IMR-90 (cell line): ENCODE data around the gene CDC42SE1. TPM values are rescaled to one million over a fixed set of nuclear protein-coding genes. Genes with fewer than 3 reads are reported as not detected.

Source experiments
- ATAC-seq: fragments of 200-7000 bp; cut with Tn5 transposase; 2 replicates; pipeline ENCODE4 v1.9.1; 2020; ENCODE audit warnings: low read depth, mild to moderate bottlenecking, moderate library complexity
- BruUV-seq: library from RNA; stranded (reverse); fragments of 400-500 nt; replicated peaks from 2 replicates; lab custom pipeline; 2021; lab: Mats Ljungman, UMichigan
- CTCF ChIA-PET: fragments of 300-600 bp; formaldehyde crosslinking; extraction: SDS; loops from one replicate; lab custom pipeline; 2021; ENCODE audit warnings: antibody characterized with exemption; lab: Yijun Ruan, JAX
- POLR2A ChIA-PET: fragments of 300-600 bp; sonication (Branson Sonifier 250); formaldehyde crosslinking; loops from one replicate; lab custom pipeline; 2022; ENCODE audit warnings: antibody characterized with exemption; ENCODE audit not compliant: unreplicated experiment; lab: Charles Lee
- DNase-seq: peaks from one replicate; pipeline ENCODE4 v3.0.0; 2013
- H2AFZ ChIP-seq: replicated peaks from 2 replicates; pipeline ENCODE3; 2013; ENCODE audit warnings: low read length, mild to moderate bottlenecking; ENCODE audit not compliant: poor library complexity
- H2AK5ac ChIP-seq: 2 replicates; pipeline ENCODE4 v1.6.1; 2013; ENCODE audit warnings: low read depth, low read length, inconsistent platforms
- H2AK9ac ChIP-seq: replicated peaks from 2 replicates; pipeline ENCODE3; 2013; ENCODE audit warnings: mild to moderate bottlenecking, low read depth, low read length, moderate library complexity; ENCODE audit not compliant: poor library complexity
- H2BK120ac ChIP-seq: 2 replicates; pipeline ENCODE4 v1.6.1; 2013; ENCODE audit warnings: low read depth, low read length, inconsistent platforms
- H2BK15ac ChIP-seq: 3 replicates; pipeline ENCODE4 v1.6.1; 2013; ENCODE audit warnings: low read depth, low read length, inconsistent platforms
- H2BK20ac ChIP-seq: 2 replicates; pipeline ENCODE4 v1.6.1; 2013; ENCODE audit warnings: low read depth, mild to moderate bottlenecking, inconsistent platforms, low read length, moderate library complexity
- H2BK5ac ChIP-seq: 2 replicates; pipeline ENCODE4 v1.6.1; 2013; ENCODE audit warnings: mild to moderate bottlenecking, low read depth, low read length, inconsistent platforms; ENCODE audit not compliant: poor library complexity, severe bottlenecking
- H3K14ac ChIP-seq: replicated peaks from 2 replicates; pipeline ENCODE4 v1.6.1; 2013; ENCODE audit warnings: low read depth, low read length, inconsistent platforms
- H3K18ac ChIP-seq: 2 replicates; pipeline ENCODE4 v1.6.1; 2013; ENCODE audit warnings: low read depth, low read length, control low read depth
- H3K23ac ChIP-seq: 2 replicates; pipeline ENCODE4 v1.6.1; 2013; ENCODE audit warnings: low read depth, low read length, inconsistent platforms
- H3K27ac ChIP-seq: 2 replicates; pipeline ENCODE4 v1.5.1; 2013; ENCODE audit warnings: mild to moderate bottlenecking, control low read depth, low read length; ENCODE audit not compliant: insufficient read depth
- H3K27me3 ChIP-seq: 2 replicates; pipeline ENCODE4 v1.6.1; 2013; ENCODE audit warnings: low read length; ENCODE audit not compliant: control insufficient read depth, insufficient read depth
- H3K36me3 ChIP-seq: 2 replicates; pipeline ENCODE4 v1.6.1; 2013; ENCODE audit warnings: low read length, mixed read lengths; ENCODE audit not compliant: control insufficient read depth, insufficient read depth
- H3K4ac ChIP-seq: 2 replicates; pipeline ENCODE4 v1.6.1; 2013; ENCODE audit warnings: low read depth, low read length, inconsistent platforms
- H3K4me1 ChIP-seq: 2 replicates; pipeline ENCODE4 v1.6.1; 2013; ENCODE audit warnings: low read length, mixed read lengths; ENCODE audit not compliant: control insufficient read depth, insufficient read depth
- H3K4me2 ChIP-seq: 2 replicates; pipeline ENCODE4 v1.6.1; 2013; ENCODE audit warnings: low read depth, mild to moderate bottlenecking, control low read depth, low read length, moderate library complexity
- H3K4me3 ChIP-seq: 2 replicates; pipeline ENCODE4 v1.5.1; 2013; ENCODE audit warnings: low read depth, mild to moderate bottlenecking, control low read depth, low read length, moderate library complexity; ENCODE audit not compliant: insufficient read depth
- H3K56ac ChIP-seq: 2 replicates; pipeline ENCODE4 v1.6.1; 2013; ENCODE audit warnings: low read length, inconsistent platforms; ENCODE audit not compliant: insufficient read depth; ENCODE audit errors: extremely low read depth
- H3K79me1 ChIP-seq, 2 experiments: 2 replicates each; pipeline ENCODE4 v1.6.1; 2013; ENCODE audit warnings: low read length in 2 of 2, inconsistent platforms in 1 of 2, low read depth in 1 of 2
- H3K9ac ChIP-seq: 2 replicates; pipeline ENCODE4 v1.6.1; 2013; ENCODE audit warnings: low read depth, low read length, control low read depth
- H3K9me1 ChIP-seq: 2 replicates; pipeline ENCODE4 v1.6.1; 2013; ENCODE audit warnings: low read length, inconsistent platforms; ENCODE audit not compliant: insufficient read depth
- H3K9me3 ChIP-seq: 2 replicates; pipeline ENCODE4 v1.6.1; 2013; ENCODE audit warnings: low read length; ENCODE audit not compliant: control insufficient read depth, insufficient read depth
- H4K20me1 ChIP-seq: 2 replicates; pipeline ENCODE4 v1.6.1; 2013; ENCODE audit warnings: low read length, inconsistent platforms; ENCODE audit not compliant: insufficient read depth
- H4K5ac ChIP-seq: 2 replicates; pipeline ENCODE4 v1.6.1; 2013; ENCODE audit warnings: mild to moderate bottlenecking, low read depth, low read length, control low read depth
- H4K8ac ChIP-seq, 2 experiments: 2 replicates each; pipeline ENCODE4 v1.6.1; 2013; ENCODE audit warnings: low read depth in 2 of 2, low read length in 2 of 2, control low read depth in 1 of 2, inconsistent platforms in 1 of 2
- H4K91ac ChIP-seq: 2 replicates; pipeline ENCODE4 v1.6.1; 2013; ENCODE audit warnings: low read depth, low read length, inconsistent platforms; ENCODE audit not compliant: insufficient read depth
- BHLHE40 ChIP-seq: fragments of 150-350 bp; IDR thresholded peaks from 2 replicates; pipeline ENCODE4 v1.6.1; 2016; ENCODE audit warnings: mild to moderate bottlenecking, low read depth, low read length
- CHD1 ChIP-seq: IDR thresholded peaks from 2 replicates; pipeline ENCODE4 v1.6.1; 2012; ENCODE audit warnings: low read depth, low read length, improper control_type of control experiment
- FOS ChIP-seq: fragments of 150-350 bp; IDR thresholded peaks from 2 replicates; pipeline ENCODE4 v1.6.1; 2016; ENCODE audit warnings: low read depth, low read length
- MAFK ChIP-seq: IDR thresholded peaks from 2 replicates; pipeline ENCODE4 v1.6.1; 2012; ENCODE audit warnings: low read depth, low read length, improper control_type of control experiment
- MXI1 ChIP-seq: IDR thresholded peaks from 2 replicates; pipeline ENCODE4 v1.6.1; 2012; ENCODE audit warnings: low read depth, mild to moderate bottlenecking, low read length, moderate library complexity, borderline replicate concordance
- NFE2L2 ChIP-seq: fragments of 150-350 bp; IDR thresholded peaks from 2 replicates; pipeline ENCODE4 v1.6.1; 2016; ENCODE audit warnings: low read depth, mild to moderate bottlenecking, low read length
- POLR2A ChIP-seq: IDR thresholded peaks from 2 replicates; pipeline ENCODE4 v1.6.1; 2012; ENCODE audit warnings: mild to moderate bottlenecking, low read depth, low read length
- RAD21 ChIP-seq: IDR thresholded peaks from 2 replicates; pipeline ENCODE4 v1.6.1; 2012; ENCODE audit warnings: low read length, improper control_type of control experiment
- RCOR1 ChIP-seq: IDR thresholded peaks from 2 replicates; pipeline ENCODE4 v1.6.1; 2012; ENCODE audit warnings: mild to moderate bottlenecking, low read length, improper control_type of control experiment; ENCODE audit not compliant: insufficient replicate concordance
- RFX5 ChIP-seq: IDR thresholded peaks from 2 replicates; pipeline ENCODE4 v1.8.0; 2012; ENCODE audit warnings: low read depth, mild to moderate bottlenecking, low read length, moderate library complexity
- SMC3 ChIP-seq: fragments of 150-350 bp; IDR thresholded peaks from 2 replicates; pipeline ENCODE4 v1.6.1; 2016; ENCODE audit warnings: low read depth, mild to moderate bottlenecking, antibody characterized with exemption, low read length, moderate library complexity
- WGBS, 2 experiments: methylation state at CpG; one replicate each; pipeline versions ENCODE4 v1.1.5 to v1.1.7; 2013; ENCODE audit warnings: missing lambda C conversion rate in 2 of 2; ENCODE audit not compliant: insufficient read length in 1 of 2; ENCODE audit errors: extremely low coverage in 2 of 2; 5-methylcytosine and 5-hydroxymethylcytosine counted together
- dilution Hi-C: fragments of 300-500 bp; cut with HindIII; formaldehyde crosslinking; loops from one replicate; pipeline ENCODE4 v1.14.3; 2018; ENCODE audit warnings: low sequenced_read_pairs; ENCODE audit not compliant: unreplicated experiment
- in situ Hi-C: fragments of 300-500 bp; cut with MboI; formaldehyde crosslinking; loops from 3 replicates; pipeline ENCODE4 v1.14.3; 2019; ENCODE audit warnings: low sequenced_read_pairs, inconsistent platforms, mixed read lengths
- intact Hi-C: fragments of 100-400 bp; cut with micrococcal nuclease; formaldehyde crosslinking; loops from 2 replicates; pipeline ENCODE4 v1.10.0; 2022
- polyA plus RNA-seq, 3 experiments: library from polyadenylated mRNA; depleted of rRNA; stranded (reverse); fragments of >200 nt; gene quantifications; 2 replicates each; pipeline ENCODE4 v1.2.3, GENCODE V29; 2012; ENCODE audit warnings: low replicate concordance in 1 of 3
- total RNA-seq: library from RNA; depleted of rRNA; stranded (reverse); fragments of >200 nt; gene quantifications from 2 replicates; pipeline ENCODE4 v1.2.3, GENCODE V29; 2012
- TF ChIP-seq, protein P1 (sequence below): fragments of 150-350 bp; IDR thresholded peaks from 2 replicates; pipeline ENCODE4 v1.6.1; 2016; ENCODE audit warnings: low read depth, mild to moderate bottlenecking, low read length, moderate library complexity, borderline replicate concordance
- TF ChIP-seq, protein P2 (sequence below): conservative IDR thresholded peaks from 2 replicates; pipeline ENCODE4 v1.5.1; 2012; ENCODE audit warnings: mild to moderate bottlenecking, low read depth, low read length, improper control_type of control experiment
- TF ChIP-seq, protein P3 (sequence below): fragments of 150-350 bp; IDR thresholded peaks from 2 replicates; pipeline ENCODE4 v1.6.1; 2017; ENCODE audit warnings: mild to moderate bottlenecking, antibody characterized with exemption, low read length, low read depth

Gene CDC42SE1
- total and polyA plus RNA-seq, 2 of the 4 experiments (the other 2 are of a cell fraction) = 47.0 to 58.5 TPM

DNA sequence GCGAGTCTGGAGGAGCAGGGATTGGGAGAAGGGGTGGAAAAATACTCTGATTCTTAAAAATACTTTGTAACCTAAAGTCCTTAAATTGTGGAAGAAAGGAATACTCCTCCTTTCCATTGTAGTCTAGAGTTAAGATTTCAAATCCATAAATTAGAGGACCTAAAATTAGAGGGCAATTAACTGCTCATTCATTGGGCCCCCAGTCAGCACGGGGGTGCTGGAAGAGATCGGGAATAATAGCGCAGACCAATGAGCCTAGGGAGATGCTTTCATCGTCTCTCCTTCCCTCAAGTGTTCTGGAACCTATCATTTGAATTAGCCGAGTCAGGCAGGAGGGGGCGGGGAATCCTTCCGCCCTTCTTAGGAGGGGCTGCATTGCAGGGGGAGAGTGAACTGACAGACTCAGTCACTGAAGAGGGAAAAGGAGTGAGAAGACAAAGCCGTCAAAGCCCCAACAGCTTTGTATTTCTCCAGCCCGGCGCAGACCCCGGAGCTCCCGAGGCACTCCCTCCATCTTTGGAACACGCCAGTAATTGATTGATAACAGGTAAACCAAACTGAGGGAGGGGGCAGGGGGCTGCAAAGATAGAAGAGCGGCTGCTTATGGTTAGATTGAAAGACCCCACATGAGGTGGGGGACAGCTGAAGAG is 710 bp upstream of the CDC42SE1 start, which contains the start of gene MLLT11:
MLLT11 (plus strand) TSS at position 391 of the 650 bp plus-strand sequence. CDS start 6,828 bp downstream, outside the sequence.
- peak within 1 kb of the TSS; percentile 96 for H2AFZ ChIP-seq
- 0% methylated on average over 1 of the region's 15 CpGs; no CpG with 5 or more reads in 1 of the 2 experiments for WGBS, 2 experiments
- H3K9me1 ChIP-seq = peaks cover 23% of the 10 kb centered on the region
- H3K18ac ChIP-seq = peak within 1 kb of the TSS; percentile 70
- peak within 1 kb of the TSS; percentile 90 for H4K91ac ChIP-seq
- dilution Hi-C loops = no loop called here
- H4K5ac ChIP-seq = peak within 1 kb of the TSS; percentile 91
- H2AK9ac ChIP-seq = peak within 1 kb of the TSS; percentile 99
- peak within 1 kb of the TSS; percentile 89 for H3K4me3 ChIP-seq
- peaks cover 39% of the 10 kb centered on the region for H4K20me1 ChIP-seq
- peak within 1 kb of the TSS; percentile 87 for H2BK120ac ChIP-seq
- H2BK15ac ChIP-seq = peak within 1 kb of the TSS; percentile 91; the same call in 2 of the 3 replicates
- peak within 1 kb of the TSS; percentile 94 for H3K56ac ChIP-seq
- H3K27ac ChIP-seq = peak within 1 kb of the TSS; percentile 99
- ChIA-PET CTCF (no interaction called here), POLR2A (interaction anchor here (0.8 to 1.0 kb wide), 2 partner anchors 11 kb away, joined by 3 to 4 read pairs; no protein-coding TSS in a partner anchor)
- peak within 1 kb of the TSS; percentile 97 for H3K4ac ChIP-seq
- no peaks in the 10 kb centered on the region for H3K27me3 ChIP-seq
- peak within 1 kb of the TSS; percentile 99 for H3K14ac ChIP-seq
- DNase-seq (peak; percentile 69), ATAC-seq (peak; percentile 41)
- H3K9ac ChIP-seq = peak within 1 kb of the TSS; percentile 98
- in situ Hi-C loops = no loop called here
- peak within 1 kb of the TSS; percentile 96 for H3K23ac ChIP-seq
- H3K4me1 ChIP-seq = peaks cover 15% of the 10 kb centered on the region
- peak within 1 kb of the TSS; percentile 100 for H2BK5ac ChIP-seq
- peak within 1 kb of the TSS; percentile 92 for H2AK5ac ChIP-seq
- intact Hi-C loops = loop anchor here (5.0 kb wide), 1 partner anchor 53 kb away; the partner anchor contains the start of genes MINDY1 and PRUNE1
- peak within 1 kb of the TSS; percentile 98 for H3K4me2 ChIP-seq
- no TSS peak for BruUV-seq
- H3K36me3 ChIP-seq = peaks cover 17% of the 10 kb centered on the region
- H3K79me1 ChIP-seq = peaks cover 25 to 64% of the 10 kb centered on the region in 2 experiments
- H4K8ac ChIP-seq = peak within 1 kb of the TSS; percentile 46 to 95
- peak within 1 kb of the TSS; percentile 36 for H2BK20ac ChIP-seq
- H3K9me3 ChIP-seq = no peaks in the 10 kb centered on the region
- peak; percentile 71 for TF ChIP-seq NFE2L2
- TF ChIP-seq, protein P1, sequence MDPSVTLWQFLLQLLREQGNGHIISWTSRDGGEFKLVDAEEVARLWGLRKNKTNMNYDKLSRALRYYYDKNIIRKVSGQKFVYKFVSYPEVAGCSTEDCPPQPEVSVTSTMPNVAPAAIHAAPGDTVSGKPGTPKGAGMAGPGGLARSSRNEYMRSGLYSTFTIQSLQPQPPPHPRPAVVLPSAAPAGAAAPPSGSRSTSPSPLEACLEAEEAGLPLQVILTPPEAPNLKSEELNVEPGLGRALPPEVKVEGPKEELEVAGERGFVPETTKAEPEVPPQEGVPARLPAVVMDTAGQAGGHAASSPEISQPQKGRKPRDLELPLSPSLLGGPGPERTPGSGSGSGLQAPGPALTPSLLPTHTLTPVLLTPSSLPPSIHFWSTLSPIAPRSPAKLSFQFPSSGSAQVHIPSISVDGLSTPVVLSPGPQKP = no peak
- no peak for TF ChIP-seq BHLHE40
- no peak for TF ChIP-seq RCOR1
- TF ChIP-seq, protein P2, sequence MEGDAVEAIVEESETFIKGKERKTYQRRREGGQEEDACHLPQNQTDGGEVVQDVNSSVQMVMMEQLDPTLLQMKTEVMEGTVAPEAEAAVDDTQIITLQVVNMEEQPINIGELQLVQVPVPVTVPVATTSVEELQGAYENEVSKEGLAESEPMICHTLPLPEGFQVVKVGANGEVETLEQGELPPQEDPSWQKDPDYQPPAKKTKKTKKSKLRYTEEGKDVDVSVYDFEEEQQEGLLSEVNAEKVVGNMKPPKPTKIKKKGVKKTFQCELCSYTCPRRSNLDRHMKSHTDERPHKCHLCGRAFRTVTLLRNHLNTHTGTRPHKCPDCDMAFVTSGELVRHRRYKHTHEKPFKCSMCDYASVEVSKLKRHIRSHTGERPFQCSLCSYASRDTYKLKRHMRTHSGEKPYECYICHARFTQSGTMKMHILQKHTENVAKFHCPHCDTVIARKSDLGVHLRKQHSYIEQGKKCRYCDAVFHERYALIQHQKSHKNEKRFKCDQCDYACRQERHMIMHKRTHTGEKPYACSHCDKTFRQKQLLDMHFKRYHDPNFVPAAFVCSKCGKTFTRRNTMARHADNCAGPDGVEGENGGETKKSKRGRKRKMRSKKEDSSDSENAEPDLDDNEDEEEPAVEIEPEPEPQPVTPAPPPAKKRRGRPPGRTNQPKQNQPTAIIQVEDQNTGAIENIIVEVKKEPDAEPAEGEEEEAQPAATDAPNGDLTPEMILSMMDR = no peak
- TF ChIP-seq RFX5 = no peak
- TF ChIP-seq POLR2A = peak; percentile 51
- TF ChIP-seq CHD1 = 0 out of 2 replicates have a peak, but pooled peaks have one; percentile 37
- no peak for TF ChIP-seq RAD21
- TF ChIP-seq FOS = no peak
- no peak for TF ChIP-seq MXI1
- TF ChIP-seq, protein P3, sequence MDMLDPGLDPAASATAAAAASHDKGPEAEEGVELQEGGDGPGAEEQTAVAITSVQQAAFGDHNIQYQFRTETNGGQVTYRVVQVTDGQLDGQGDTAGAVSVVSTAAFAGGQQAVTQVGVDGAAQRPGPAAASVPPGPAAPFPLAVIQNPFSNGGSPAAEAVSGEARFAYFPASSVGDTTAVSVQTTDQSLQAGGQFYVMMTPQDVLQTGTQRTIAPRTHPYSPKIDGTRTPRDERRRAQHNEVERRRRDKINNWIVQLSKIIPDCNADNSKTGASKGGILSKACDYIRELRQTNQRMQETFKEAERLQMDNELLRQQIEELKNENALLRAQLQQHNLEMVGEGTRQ = 0 out of 2 replicates have a peak, but pooled peaks have one; percentile 6
- no peak for TF ChIP-seq SMC3
- TF ChIP-seq MAFK = peak; percentile 62; the same call in 1 of the 2 replicates
